ENCODE results near the gene ZBTB20.

ZBTB20 gene

DNA sequence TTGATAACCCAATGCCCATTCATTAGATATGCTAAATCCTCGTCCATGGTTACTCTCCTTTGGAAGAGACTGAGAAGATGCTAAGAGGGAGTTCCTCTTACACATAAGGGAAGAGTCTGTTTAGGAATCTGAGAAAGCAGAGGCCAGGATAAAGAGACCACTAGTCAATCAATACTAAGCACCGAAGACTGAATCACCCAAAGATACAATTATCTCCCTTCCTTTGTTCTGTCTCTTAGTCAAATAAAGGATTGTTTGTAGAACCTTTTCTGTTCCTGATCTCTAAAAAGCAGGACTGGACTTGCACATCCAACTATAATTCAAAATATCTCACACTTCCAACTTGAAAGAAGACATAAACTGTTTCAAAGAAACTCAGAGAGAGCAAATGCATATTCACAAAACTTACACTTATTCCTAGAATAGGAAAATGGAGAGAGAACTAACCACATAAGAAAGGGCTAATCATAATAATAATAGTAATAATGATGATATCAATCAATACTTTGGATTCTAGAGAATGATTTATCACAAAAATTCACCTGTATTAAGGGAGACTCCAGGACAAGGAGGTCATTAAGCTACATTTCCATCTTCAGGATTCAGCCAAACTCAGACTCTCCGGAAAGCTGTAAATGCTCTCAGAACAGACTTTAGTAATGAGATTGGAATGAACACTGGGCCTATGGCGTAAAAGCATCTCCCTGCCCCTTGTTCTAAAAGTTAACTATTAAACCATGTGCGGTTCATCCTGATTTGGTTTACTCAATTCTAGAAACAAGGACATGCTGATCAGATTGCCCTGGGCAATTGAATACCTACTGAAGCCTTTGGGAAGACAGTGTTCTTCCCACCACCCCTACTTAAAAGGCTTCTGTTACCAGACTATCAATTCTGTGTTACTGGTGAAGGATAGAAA, 401.5 kb downstream of the ZBTB20 start:
- DNase-seq = no peak

DNA sequence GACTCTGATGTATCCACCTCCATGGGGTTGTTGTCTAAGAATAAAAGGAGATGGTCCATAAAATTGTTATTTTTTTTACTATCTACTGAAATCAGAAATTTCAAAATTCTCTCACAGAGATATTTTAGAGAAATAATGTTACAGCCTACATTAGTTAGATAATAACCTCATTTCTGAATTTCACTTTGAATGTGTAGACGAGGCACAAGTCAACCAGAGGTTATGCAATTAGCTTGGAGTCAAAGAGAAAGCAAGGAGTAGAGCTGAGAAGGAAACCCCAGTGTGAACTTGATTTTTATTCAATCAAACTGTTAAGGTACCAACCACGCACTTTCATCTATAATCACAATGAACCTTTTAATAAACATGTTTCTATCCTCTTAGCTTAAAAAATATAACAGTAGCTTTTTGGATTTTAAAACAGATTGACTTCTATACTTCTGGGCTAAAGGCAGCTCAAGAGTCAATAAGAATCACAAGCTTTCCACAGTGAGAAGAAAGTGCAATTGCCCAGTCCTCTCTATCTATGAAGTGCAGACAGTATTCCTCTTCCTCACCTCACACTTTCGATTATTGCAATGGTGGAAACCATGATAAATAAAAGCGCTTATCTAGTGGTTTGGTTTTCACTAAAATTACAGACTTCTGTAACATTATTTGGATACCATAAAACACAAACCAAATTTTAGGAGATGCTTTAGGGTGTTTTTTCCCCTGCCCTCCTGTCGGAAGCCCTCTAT, 403.2 kb downstream of the ZBTB20 start:
- DNase-seq = no peak

- DNase-seq = no peak
Measured at GRCh38 chr3:114741066-114741465, 406.0 kb downstream of the ZBTB20 start.

DNA sequence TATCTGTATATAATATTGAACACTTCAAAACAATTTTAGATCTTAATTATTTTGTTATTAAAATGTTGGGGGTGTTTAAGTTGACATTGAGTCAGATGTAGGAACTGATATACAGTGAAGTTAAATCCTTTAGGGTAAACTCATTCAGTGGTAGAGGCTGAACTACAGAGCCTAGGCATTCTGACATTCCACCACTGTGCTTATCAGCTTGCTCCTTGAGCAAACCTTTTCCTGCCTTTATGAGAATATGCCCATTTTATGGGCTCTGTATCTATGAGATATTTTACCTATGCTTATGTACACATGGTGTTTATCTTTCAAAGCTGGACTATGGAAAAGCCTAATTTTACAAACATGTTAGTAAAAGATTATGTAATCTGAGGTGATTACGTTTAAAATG, 407.5 kb downstream of the ZBTB20 start:
- no peak for DNase-seq

- no peak for DNase-seq
Measured at GRCh38 chr3:114732353-114732752, 414.7 kb downstream of the ZBTB20 start.

DNA sequence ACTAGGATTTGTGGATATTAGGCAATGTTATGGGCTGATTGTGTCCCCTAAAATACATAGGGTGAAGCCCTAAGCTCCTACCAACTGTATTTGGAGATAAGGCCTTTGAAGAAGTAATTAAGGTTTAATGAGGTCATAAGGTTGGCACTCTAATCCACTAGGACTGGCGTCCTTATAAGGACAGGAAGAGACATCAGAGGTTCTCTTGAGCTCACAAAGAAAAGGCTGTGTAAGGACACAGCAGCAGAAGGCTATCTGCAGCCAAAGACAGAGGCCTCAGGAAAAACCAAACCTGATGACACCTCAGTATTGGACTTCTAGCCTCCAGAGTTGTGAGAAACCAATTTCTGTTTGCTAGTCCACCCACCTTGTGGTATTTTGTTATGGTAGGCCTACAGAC, 416.7 kb downstream of the ZBTB20 start:
- DNase-seq = no peak

- no peak for DNase-seq
Measured at GRCh38 chr3:114727373-114727772, 419.7 kb downstream of the ZBTB20 start.

DNA sequence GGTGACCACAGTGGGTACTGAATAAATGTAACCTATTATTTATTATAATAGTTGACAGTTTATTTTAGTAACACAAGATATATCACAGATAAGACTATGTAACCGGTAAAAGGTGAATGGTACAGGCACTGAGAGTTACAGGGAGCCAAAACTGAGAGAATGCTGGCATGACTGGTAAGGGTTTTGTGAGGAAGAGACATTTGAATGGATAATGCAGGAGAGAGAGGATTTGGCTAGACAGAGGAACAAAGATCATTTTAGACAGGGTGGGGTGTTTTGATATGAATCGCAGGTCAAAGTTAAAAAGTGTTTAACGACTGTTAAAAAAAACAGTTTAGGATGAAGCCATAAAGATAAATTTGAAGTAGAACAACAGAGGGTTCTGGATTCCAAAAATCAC, 421.1 kb downstream of the ZBTB20 start:
- no peak for DNase-seq

GRCh38 chr3:114722530-114722929, 424.6 kb downstream of the ZBTB20 start:
- no peak for DNase-seq

GRCh38 chr3:114721864-114722263, 425.2 kb downstream of the ZBTB20 start:
- no peak for DNase-seq

- no peak for DNase-seq
Measured at GRCh38 chr3:114721209-114721608, 425.9 kb downstream of the ZBTB20 start.

GRCh38 chr3:114718898-114719210, 428.2 kb downstream of the ZBTB20 start:
- no peak for DNase-seq

GRCh38 chr3:114718071-114718897, 428.8 kb downstream of the ZBTB20 start:
- no peak for DNase-seq

- no peak for DNase-seq
Measured at GRCh38 chr3:114716916-114717315, 430.2 kb downstream of the ZBTB20 start.

DNA sequence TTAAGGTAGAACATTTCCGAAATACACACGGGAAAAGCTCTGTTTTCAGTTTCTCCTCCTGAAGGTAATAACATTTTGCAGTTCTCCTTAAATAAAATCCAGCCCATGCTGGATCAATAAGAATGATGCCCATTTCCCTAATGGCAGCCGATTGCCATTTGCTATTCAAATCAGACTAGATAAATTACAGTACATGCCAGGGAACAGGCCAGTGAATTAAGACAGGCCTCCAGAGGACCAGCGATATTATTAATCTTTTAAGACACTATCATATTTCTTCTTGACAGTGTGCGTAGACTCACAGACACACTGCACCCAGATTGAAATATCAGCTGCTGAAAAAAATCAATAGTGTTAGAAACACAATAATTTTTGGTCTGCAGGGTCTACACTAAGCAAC, 431.0 kb downstream of the ZBTB20 start:
- DNase-seq = no peak

DNA sequence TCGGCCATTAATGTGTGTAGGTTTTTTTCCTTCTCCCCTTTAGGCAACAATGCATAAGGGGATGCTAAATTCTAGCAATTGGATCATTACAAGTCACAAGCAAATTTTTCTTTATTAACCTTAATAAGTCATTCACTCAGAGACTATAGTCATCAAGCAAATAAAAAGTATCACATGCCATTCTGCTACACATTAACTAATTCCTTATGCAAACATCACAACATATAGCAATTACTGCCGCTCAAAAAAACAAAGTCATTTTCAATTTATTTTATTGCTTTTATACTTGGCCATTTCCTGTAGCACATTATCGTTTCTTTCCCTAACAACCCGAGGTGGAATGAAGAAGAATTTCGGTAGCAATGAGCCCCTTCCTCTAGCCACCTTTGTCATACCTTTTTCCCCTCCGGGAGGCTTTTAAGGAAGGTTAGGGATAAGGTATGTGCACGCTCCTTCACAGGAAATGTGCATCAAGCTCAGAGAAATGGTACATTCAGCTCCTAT, 432.1 kb downstream of the ZBTB20 start:
- DNase-seq = no peak

GRCh38 chr3:114714237-114714636, 432.9 kb downstream of the ZBTB20 start:
- no peak for DNase-seq

GRCh38 chr3:114712728-114713492, 434.2 kb downstream of the ZBTB20 start:
- DNase-seq = no peak

DNA sequence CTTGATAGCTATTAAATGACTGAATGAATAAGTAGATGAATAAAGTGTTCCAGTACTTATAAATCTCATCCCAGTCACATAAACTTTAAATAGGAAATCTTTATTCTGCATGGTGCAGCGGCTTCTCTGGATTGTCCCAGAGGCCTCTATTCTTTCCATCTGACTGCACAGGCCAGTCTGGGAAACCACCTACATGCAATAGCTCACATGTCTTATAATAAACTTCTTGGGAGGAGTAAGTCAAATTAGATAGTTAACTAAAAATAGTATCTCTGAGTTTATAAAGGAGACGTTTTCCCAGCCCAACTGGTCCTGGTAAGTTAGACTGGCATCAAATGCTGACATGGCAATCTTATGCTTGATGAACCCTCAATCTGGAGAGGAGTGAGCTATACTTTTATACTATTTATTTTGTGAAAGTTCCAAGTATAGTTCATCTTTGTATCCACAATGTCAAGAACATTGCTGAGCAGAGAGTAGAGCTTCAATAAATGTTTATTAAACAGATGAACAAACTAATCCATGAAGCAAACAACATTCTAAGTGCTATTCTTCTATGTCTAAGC, 435.7 kb downstream of the ZBTB20 start:
- DNase-seq = no peak

- DNase-seq = no peak
Measured at GRCh38 chr3:114709102-114709501, 438.0 kb downstream of the ZBTB20 start.

DNA sequence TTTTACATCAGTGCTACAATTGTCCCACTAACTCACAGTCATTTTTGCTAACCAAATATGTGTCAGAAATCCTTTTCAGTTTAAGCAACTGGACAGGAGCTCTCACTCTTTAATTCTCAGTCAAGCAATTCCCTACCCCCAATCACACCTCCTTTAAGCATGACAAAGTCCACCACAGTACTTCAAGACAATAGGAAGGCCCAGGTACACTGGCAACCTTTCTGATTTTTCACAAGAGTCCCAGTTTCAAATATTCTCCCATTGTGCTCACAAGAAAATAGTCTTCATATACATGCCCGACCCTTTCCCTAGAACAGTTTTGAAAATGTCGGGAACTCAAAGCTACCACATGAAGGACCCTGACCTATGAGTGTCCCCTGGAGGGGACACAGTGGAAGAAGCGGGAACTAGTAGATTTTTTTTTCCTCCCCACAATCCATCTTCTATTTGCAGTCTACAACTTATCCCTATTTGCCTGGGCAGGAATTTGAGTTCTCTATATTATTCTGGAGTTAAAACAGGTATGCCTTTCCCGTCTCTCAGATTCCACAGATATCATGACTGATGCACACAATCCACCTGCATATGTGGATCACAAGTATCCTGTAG, 439.7 kb downstream of the ZBTB20 start:
- no peak for DNase-seq

Measured in activated CD4-positive, alpha-beta T cell treated with anti-CD3 and anti-CD28 coated beads, Interleukin-2, amount 50 U/mL, for 4 hours (primary cell).